BE2C (cell line): ENCODE data around the gene SLC36A1.
"Not testable (repeated sequence)": the region's sequence is repeated elsewhere in the genome, so short reads cannot be mapped to it uniquely, and the experiment has no call there.

Source experiments
- DNase-seq: peaks from one replicate; pipeline ENCODE4 v3.0.0-alpha.2; 2020
- H3K27me3 ChIP-seq: fragments of 250-450 bp; sonication (Bioruptor Pico); 2 replicates; pipeline ENCODE4 v1.5.1; 2020; ENCODE audit warnings: mild to moderate bottlenecking
- H3K36me3 ChIP-seq: fragments of 250-450 bp; sonication (Bioruptor Pico); 2 replicates; pipeline ENCODE4 v1.5.1; 2020; ENCODE audit warnings: mild to moderate bottlenecking
- H3K4me1 ChIP-seq: fragments of 250-450 bp; sonication (Bioruptor Pico); 2 replicates; pipeline ENCODE4 v1.5.1; 2020
- H3K4me3 ChIP-seq: 2 replicates; pipeline ENCODE4 v1.5.1; 2011; ENCODE audit warnings: low read depth, low read length
- H3K9me3 ChIP-seq: fragments of 250-450 bp; sonication (Bioruptor Pico); 2 replicates; pipeline ENCODE4 v1.5.1; 2020
- CTCF ChIP-seq: IDR thresholded peaks from 2 replicates; pipeline ENCODE4 v1.5.1; 2012; ENCODE audit warnings: mild to moderate bottlenecking, low read depth, low read length

The SLC36A1 gene

GRCh38 chr5:151499501-151500035 is 52.2 kb downstream of the SLC36A1 start:
- Histone ChIP-seq H3K4me3 (no peak overlapping the region), H3K27me3 (no peaks in the 10 kb centered on the region), H3K36me3 (no peaks in the 10 kb centered on the region), H3K9me3 (no peaks in the 10 kb centered on the region), H3K4me1 (no peaks in the 10 kb centered on the region; the same call in 1 of the 2 replicates)
- no peak for DNase-seq
- no peak for TF ChIP-seq CTCF

DNA sequence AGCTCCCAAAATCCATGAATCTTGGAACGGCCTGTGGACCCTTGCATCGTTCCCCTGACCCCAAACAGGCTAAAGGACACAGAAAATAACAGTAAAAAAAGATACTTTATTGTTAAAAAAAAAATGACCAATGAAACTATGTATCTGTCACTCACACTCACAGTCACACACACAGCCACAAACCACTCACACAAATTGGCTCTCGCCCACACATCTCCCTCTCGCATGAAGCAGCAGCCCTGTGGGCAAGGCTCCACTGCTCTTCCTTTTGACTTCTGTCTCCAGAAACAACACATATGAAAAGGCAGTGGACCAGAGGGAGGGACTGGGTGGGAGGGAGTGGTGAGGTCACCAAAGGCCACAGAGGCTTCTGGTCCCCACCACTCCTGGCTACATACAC is 56.6 kb downstream of the SLC36A1 start:
- Histone ChIP-seq H3K27me3 (no peaks in the 10 kb centered on the region), H3K9me3 (no peaks in the 10 kb centered on the region), H3K4me1 (no peaks in the 10 kb centered on the region), H3K4me3 (no peak overlapping the region), H3K36me3 (no peaks in the 10 kb centered on the region)
- no peak for DNase-seq
- no peak for TF ChIP-seq CTCF

DNA sequence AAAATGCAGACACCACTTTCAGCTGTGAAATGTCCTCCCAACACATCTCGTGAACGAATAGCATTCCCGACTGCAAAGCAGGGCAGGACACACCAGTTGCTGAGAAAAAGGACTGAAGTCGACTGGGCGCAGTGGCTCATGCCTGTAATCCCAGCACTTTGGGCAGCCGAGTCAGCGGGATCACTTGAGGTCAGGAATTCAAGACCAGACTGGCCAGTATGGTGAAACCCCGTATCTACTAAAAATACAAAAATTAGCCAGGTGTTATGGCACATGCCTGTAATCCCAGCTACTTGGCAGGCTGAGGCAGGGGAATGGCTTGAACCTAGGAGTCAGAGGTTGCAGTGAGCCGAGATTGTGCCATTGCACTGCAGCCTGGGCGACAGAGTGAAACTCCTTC is 60.9 kb downstream of the SLC36A1 start:
- not testable (repeated sequence) for H3K4me3 ChIP-seq, H3K4me1 ChIP-seq, DNase-seq, H3K9me3 ChIP-seq, H3K36me3 ChIP-seq, H3K27me3 ChIP-seq

GRCh38 chr5:151509231-151509630 is 61.8 kb downstream of the SLC36A1 start:
- H3K36me3 ChIP-seq: no peaks in the 10 kb centered on the region
- H3K4me3 ChIP-seq: no peak overlapping the region
- TF ChIP-seq CTCF: no peak
- H3K27me3 ChIP-seq: no peaks in the 10 kb centered on the region
- no peak for DNase-seq
- no peaks in the 10 kb centered on the region for H3K9me3 ChIP-seq
- H3K4me1 ChIP-seq: no peaks in the 10 kb centered on the region

GRCh38 chr5:151509836-151510235 is 62.4 kb downstream of the SLC36A1 start:
- Histone ChIP-seq H3K4me3 (no peak overlapping the region), H3K27me3 (no peaks in the 10 kb centered on the region), H3K9me3 (no peaks in the 10 kb centered on the region), H3K36me3 (no peaks in the 10 kb centered on the region), H3K4me1 (no peaks in the 10 kb centered on the region)
- DNase-seq: no peak
- TF ChIP-seq CTCF: no peak

- DNase-seq: no peak
- Histone ChIP-seq H3K4me3 (no peak overlapping the region), H3K4me1 (no peaks in the 10 kb centered on the region), H3K9me3 (no peaks in the 10 kb centered on the region), H3K36me3 (no peaks in the 10 kb centered on the region), H3K27me3 (no peaks in the 10 kb centered on the region)
- TF ChIP-seq CTCF: no peak
These were observed 69.9 kb downstream of the SLC36A1 start for GRCh38 chr5:151517122-151517920.
